ENCODE data around the gene RBFA.

GRCh38 chr18:79985172-79985571 is 49.1 kb upstream of the RBFA start:
- TF ChIP-seq, protein P1, sequence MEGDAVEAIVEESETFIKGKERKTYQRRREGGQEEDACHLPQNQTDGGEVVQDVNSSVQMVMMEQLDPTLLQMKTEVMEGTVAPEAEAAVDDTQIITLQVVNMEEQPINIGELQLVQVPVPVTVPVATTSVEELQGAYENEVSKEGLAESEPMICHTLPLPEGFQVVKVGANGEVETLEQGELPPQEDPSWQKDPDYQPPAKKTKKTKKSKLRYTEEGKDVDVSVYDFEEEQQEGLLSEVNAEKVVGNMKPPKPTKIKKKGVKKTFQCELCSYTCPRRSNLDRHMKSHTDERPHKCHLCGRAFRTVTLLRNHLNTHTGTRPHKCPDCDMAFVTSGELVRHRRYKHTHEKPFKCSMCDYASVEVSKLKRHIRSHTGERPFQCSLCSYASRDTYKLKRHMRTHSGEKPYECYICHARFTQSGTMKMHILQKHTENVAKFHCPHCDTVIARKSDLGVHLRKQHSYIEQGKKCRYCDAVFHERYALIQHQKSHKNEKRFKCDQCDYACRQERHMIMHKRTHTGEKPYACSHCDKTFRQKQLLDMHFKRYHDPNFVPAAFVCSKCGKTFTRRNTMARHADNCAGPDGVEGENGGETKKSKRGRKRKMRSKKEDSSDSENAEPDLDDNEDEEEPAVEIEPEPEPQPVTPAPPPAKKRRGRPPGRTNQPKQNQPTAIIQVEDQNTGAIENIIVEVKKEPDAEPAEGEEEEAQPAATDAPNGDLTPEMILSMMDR (IDR thresholded peaks at IDR 0.05; ENCODE audit: poor library complexity), result no peak
- TF ChIP-seq EZH2 (IDR thresholded peaks at IDR 0.05; ENCODE audit: borderline replicate concordance) (no peak), EZH2phosphoT487 (IDR thresholded peaks at IDR 0.05; ENCODE audit: low read depth, severe bottlenecking, unreplicated experiment) (no peak)
